Measurements from ENCODE around the gene SPHK1.

- no peak for TF ChIP-seq CTCF (IDR thresholded peaks at IDR 0.05)
- no peak for TF ChIP-seq POLR2A (IDR thresholded peaks at IDR 0.05)
Observed at GRCh38 chr17:76417499-76418143, 33.2 kb downstream of the SPHK1 start.

Measured in body of pancreas (tissue), 4 donors.